HFF-Myc (cell line): ENCODE measurements around the gene SIL1.

Experiments
- DNase-seq: peaks from one replicate; pipeline ENCODE4 v3.0.0-alpha.2; 2011; ENCODE audit warnings: low read depth; ENCODE audit errors: extremely low read depth
- H3K4me3 ChIP-seq: replicated peaks from 2 replicates; pipeline ENCODE4 v1.5.1; 2011; ENCODE audit warnings: low read depth, mild to moderate bottlenecking, control low read depth, low read length
- CTCF ChIP-seq: IDR thresholded peaks from 2 replicates; pipeline ENCODE4 v1.5.1; 2012; ENCODE audit warnings: mild to moderate bottlenecking, low read depth, low read length, control low read depth; ENCODE audit errors: missing control alignments

SIL1 gene

GRCh38 chr5:138898299-138898698 is 299.9 kb downstream of the SIL1 start:
- no peak for DNase-seq
- H3K4me3 ChIP-seq, result no peak overlapping the region
- TF ChIP-seq CTCF, result no peak
